Gastrocnemius medialis (tissue), 4 donors: ENCODE data around the gene PRKCE. TPM values are rescaled to one million over a fixed set of nuclear protein-coding genes. Genes with fewer than 3 reads are reported as not detected.

ENCODE experiments used
- ATAC-seq, 2 donors: fragments of 150-250 bp; one replicate each; pipeline ENCODE4 v1.9.1; 2016
- DNase-seq, 2 donors: peaks; one replicate each; pipeline ENCODE4 v3.0.0-alpha.2; 2019
- H3K27ac ChIP-seq, 4 donors: fragments of 200-600 bp; sonication (generic); 1 replicate in 1 of 4; 2 replicates in 3 of 4; pipeline ENCODE4 v1.5.1; 2016 to 2018; ENCODE audit warnings: mild to moderate bottlenecking in 2 of 4, moderate library complexity in 1 of 4
- H3K27me3 ChIP-seq, 3 donors: fragments of 200-600 bp; sonication (generic) in 2 of 3; 1 replicate in 1 of 3; 2 replicates in 2 of 3; pipeline versions ENCODE4 v1.5.1 to v1.6.0; 2016 to 2019; ENCODE audit warnings: mild to moderate bottlenecking in 1 of 3, moderate library complexity in 1 of 3
- H3K36me3 ChIP-seq, 2 donors: fragments of 200-600 bp; sonication (generic) in 1 of 2; one replicate each; pipeline ENCODE4 v1.5.1; 2017 to 2018
- H3K4me1 ChIP-seq, 2 donors: fragments of 200-600 bp; sonication (generic) in 1 of 2; one replicate each; pipeline ENCODE4 v1.5.1; 2016 to 2017; ENCODE audit warnings: mild to moderate bottlenecking in 2 of 2
- H3K4me3 ChIP-seq, 4 donors: fragments of 200-600 bp; sonication (generic) in 3 of 4; 1 replicate in 1 of 4; 2 replicates in 3 of 4; pipeline ENCODE4 v1.5.1; 2016 to 2019; ENCODE audit warnings: mild to moderate bottlenecking in 2 of 4
- H3K9me3 ChIP-seq, 3 donors: fragments of 200-600 bp; sonication (generic) in 2 of 3; 1 replicate in 1 of 3; 2 replicates in 2 of 3; pipeline ENCODE4 v1.5.1; 2016 to 2019
- POLR2A ChIP-seq, 2 donors: fragments of 450-650 bp; IDR thresholded peaks; one replicate each; pipeline ENCODE4 v1.6.1; 2017; ENCODE audit warnings: antibody characterized with exemption in 2 of 2, mild to moderate bottlenecking in 2 of 2, moderate library complexity in 2 of 2
- in situ Hi-C, 4 donors: fragments of 200-750 bp; cut with MboI; loops; one replicate each; pipeline versions ENCODE4 v1.15.0 to v1.8.0; 2017; ENCODE audit warnings: low sequenced_read_pairs in 4 of 4
- intact Hi-C: fragments of 100-400 bp; cut with DNase I; formaldehyde crosslinking; loops from one replicate; pipeline ENCODE4 v1.15.1; 2023; ENCODE audit warnings: low total_unique reads
- total RNA-seq, 4 donors: library from RNA; depleted of rRNA; stranded (reverse); fragments of >200 nt; gene quantifications; one replicate each; pipeline versions ENCODE4 v1.1.0 to v1.2.3, GENCODE V29; 2016
- TF ChIP-seq, protein P1 (sequence below), 5 experiments: fragments of 450-650 bp in 3 of 5; fragments of 200-600 bp in 2 of 5; sonication (generic) in 2 of 5; IDR thresholded peaks in 4 of 5; conservative IDR thresholded peaks in 1 of 5; 1 replicate in 4 of 5; 2 replicates in 1 of 5; pipeline ENCODE4 v1.5.1; 2016 to 2019; ENCODE audit warnings: antibody characterized with exemption in 5 of 5, mild to moderate bottlenecking in 3 of 5, moderate library complexity in 3 of 5

Gene PRKCE
- total RNA-seq, 4 donors from 2014 or later, result 5.8 to 28.9 (median 11.8) TPM

DNA sequence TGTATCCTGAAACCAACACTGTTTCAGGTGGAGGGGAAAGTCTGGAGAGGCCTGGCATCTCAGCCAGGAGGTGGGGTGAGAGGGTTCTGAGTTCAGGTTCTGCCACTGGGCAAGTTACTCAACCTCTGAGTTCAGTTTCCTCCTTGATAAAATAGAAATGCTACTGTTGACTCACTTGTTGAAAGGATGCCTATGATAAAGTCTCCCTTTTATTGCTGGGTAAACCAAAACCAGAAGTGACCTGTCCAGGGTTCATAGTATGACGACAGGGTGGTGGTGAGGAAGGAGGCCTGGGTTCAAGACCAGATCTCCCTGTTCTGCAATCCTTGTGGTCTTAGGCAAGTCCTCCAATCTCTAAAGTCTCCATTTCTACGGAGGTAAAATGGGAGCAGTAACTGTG, 232.7 kb downstream of the PRKCE start:
- Histone ChIP-seq H3K4me3 (no peak overlapping the region), H3K9me3 (no peaks in the 10 kb centered on the region), H3K27ac (no peak overlapping the region), H3K4me1 (peaks cover 22 to 61% of the 10 kb centered on the region in 2 donors), H3K27me3 (no peaks in the 10 kb centered on the region), H3K36me3 (no peaks in the 10 kb centered on the region)
- ATAC-seq (no peak), DNase-seq (no peak)
- TF ChIP-seq, protein P1, sequence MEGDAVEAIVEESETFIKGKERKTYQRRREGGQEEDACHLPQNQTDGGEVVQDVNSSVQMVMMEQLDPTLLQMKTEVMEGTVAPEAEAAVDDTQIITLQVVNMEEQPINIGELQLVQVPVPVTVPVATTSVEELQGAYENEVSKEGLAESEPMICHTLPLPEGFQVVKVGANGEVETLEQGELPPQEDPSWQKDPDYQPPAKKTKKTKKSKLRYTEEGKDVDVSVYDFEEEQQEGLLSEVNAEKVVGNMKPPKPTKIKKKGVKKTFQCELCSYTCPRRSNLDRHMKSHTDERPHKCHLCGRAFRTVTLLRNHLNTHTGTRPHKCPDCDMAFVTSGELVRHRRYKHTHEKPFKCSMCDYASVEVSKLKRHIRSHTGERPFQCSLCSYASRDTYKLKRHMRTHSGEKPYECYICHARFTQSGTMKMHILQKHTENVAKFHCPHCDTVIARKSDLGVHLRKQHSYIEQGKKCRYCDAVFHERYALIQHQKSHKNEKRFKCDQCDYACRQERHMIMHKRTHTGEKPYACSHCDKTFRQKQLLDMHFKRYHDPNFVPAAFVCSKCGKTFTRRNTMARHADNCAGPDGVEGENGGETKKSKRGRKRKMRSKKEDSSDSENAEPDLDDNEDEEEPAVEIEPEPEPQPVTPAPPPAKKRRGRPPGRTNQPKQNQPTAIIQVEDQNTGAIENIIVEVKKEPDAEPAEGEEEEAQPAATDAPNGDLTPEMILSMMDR (IDR thresholded peaks at IDR 0.05 in 4 of 5, conservative IDR thresholded peaks at IDR 0.05 in 1 of 5), result no peak
- no peak for TF ChIP-seq POLR2A (IDR thresholded peaks at IDR 0.05)
- intact Hi-C loops, result loop anchor here (5.0 kb wide), 1 partner anchor 57 kb away; no protein-coding TSS in a partner anchor
- in situ Hi-C loops, result no loop called here

DNA sequence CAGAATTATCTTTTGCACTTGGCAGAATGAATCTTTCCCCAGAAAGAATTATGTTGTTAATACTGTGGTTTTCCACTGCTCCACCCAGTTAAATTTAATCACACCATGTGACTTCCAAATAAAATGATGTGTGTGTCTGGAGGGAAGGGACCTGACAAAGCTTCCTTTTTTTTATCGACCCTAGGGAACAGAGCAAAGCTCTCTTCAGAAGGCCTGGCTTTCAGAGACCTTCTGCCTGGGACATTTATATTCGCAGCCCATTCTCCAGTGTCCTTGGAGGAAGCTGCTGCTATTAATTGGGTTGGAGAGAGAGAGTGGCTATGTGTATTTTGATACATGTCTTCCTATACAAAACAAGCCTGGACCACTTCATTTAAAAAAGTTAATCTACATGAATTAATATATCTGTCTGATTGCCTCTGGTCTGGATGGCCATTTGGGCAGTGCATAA, 233.7 kb downstream of the PRKCE start:
- intact Hi-C loops, result no loop called here
- no peak for TF ChIP-seq POLR2A (IDR thresholded peaks at IDR 0.05)
- TF ChIP-seq, protein P1 (IDR thresholded peaks at IDR 0.05 in 4 of 5, conservative IDR thresholded peaks at IDR 0.05 in 1 of 5), result no peak
- H3K9me3 ChIP-seq, result no peaks in the 10 kb centered on the region
- H3K27ac ChIP-seq, result peak overlapping the region in 3 of 4 donors; percentile 7 to 45 (median 21)
- H3K36me3 ChIP-seq, result no peaks in the 10 kb centered on the region
- H3K4me1 ChIP-seq, result peaks cover 22 to 61% of the 10 kb centered on the region in 2 donors
- DNase-seq, result no peak
- peak; percentile 25 to 31 for ATAC-seq
- H3K27me3 ChIP-seq, result no peaks in the 10 kb centered on the region
- H3K4me3 ChIP-seq, result no peak overlapping the region
- in situ Hi-C loops, result no loop called here

DNA sequence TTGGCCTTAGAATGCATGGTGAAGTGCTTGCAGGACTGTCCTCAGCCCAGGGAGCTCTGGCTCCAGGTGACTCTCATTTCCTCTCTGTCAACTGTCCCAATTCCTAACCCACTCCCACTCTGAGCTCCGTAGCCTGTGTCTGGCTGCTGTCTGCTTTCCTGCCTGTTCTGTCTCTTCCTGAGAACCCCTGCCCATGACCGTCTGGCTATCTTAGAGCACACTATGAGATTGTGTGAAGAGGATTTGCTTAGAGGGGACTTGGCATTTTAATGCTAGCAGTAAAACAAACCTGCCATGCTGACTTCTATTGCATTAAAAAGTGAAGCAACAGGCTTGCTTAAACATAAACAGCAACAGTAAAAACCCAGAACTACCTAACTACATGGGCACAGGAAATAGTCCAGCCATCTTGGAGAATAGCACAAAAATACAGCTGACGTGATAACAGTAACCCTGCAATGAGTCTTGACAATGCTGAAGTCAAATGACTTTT, 234.7 kb downstream of the PRKCE start:
- ATAC-seq, result no peak
- DNase-seq, result no peak
- Histone ChIP-seq H3K27ac (no peak overlapping the region), H3K27me3 (no peaks in the 10 kb centered on the region), H3K36me3 (no peaks in the 10 kb centered on the region), H3K9me3 (no peaks in the 10 kb centered on the region), H3K4me3 (no peak overlapping the region), H3K4me1 (peaks cover 22 to 59% of the 10 kb centered on the region in 2 donors)
- intact Hi-C loops, result no loop called here
- in situ Hi-C loops, result no loop called here
- TF ChIP-seq, protein P1 (IDR thresholded peaks at IDR 0.05 in 4 of 5, conservative IDR thresholded peaks at IDR 0.05 in 1 of 5), result no peak
- TF ChIP-seq POLR2A (IDR thresholded peaks at IDR 0.05), result no peak

DNA sequence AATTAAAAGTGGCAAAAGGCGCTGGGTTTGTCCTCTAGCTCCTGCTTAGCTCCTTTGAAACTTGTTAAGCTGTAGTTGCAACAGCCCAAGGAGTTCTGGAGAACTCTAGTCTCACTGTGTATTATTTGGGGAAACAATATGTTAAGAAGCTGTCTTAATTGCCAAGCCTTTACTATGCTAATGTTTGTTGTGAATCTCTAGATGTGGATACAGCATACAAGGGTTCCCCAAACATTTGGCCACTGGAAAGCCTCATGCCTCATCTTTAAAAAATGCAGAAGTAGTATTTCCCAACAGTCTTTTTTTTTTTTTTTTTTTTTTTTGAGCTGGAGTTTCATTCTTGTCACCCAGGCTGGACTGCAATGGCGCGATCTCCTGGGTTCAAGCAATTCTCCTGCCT, 236.7 kb downstream of the PRKCE start:
- Histone ChIP-seq H3K4me1 (peaks cover 13 to 53% of the 10 kb centered on the region in 2 donors), H3K36me3 (no peaks in the 10 kb centered on the region), H3K9me3 (no peaks in the 10 kb centered on the region), H3K27me3 (no peaks in the 10 kb centered on the region), H3K27ac (no peak overlapping the region), H3K4me3 (no peak overlapping the region)
- intact Hi-C loops, result no loop called here
- DNase-seq (no peak), ATAC-seq (no peak)
- TF ChIP-seq, protein P1 (IDR thresholded peaks at IDR 0.05 in 4 of 5, conservative IDR thresholded peaks at IDR 0.05 in 1 of 5), result no peak
- TF ChIP-seq POLR2A (IDR thresholded peaks at IDR 0.05), result no peak
- in situ Hi-C loops, result no loop called here

DNA sequence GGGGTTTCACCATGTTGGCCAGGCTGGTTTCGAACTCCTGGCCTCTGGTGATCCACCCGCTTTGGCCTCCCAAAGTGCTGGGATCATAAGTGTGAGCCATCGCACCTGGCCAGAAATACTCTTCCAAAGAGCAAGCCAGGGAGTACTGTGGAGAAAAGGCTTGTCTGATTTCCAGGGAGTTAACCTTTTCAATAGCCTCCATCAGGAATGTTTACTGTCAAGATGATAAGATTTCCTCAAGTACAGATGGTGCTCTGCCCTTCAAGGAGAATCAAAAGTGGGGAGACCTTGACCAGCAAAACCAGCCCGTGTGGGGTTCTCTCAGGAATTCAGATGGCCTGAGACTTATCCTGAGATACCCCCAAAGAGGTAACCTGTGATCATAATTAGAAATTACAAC, 237.2 kb downstream of the PRKCE start:
- Histone ChIP-seq H3K9me3 (no peaks in the 10 kb centered on the region), H3K4me3 (no peak overlapping the region), H3K27me3 (no peaks in the 10 kb centered on the region), H3K27ac (no peak overlapping the region), H3K4me1 (peaks cover 9 to 48% of the 10 kb centered on the region in 2 donors), H3K36me3 (no peaks in the 10 kb centered on the region)
- intact Hi-C loops, result no loop called here
- DNase-seq (no peak), ATAC-seq (no peak)
- no peak for TF ChIP-seq POLR2A (IDR thresholded peaks at IDR 0.05)
- TF ChIP-seq, protein P1 (IDR thresholded peaks at IDR 0.05 in 4 of 5, conservative IDR thresholded peaks at IDR 0.05 in 1 of 5), result no peak
- in situ Hi-C loops, result no loop called here
